ENCODE measurements around the gene BRD4.

DNA sequence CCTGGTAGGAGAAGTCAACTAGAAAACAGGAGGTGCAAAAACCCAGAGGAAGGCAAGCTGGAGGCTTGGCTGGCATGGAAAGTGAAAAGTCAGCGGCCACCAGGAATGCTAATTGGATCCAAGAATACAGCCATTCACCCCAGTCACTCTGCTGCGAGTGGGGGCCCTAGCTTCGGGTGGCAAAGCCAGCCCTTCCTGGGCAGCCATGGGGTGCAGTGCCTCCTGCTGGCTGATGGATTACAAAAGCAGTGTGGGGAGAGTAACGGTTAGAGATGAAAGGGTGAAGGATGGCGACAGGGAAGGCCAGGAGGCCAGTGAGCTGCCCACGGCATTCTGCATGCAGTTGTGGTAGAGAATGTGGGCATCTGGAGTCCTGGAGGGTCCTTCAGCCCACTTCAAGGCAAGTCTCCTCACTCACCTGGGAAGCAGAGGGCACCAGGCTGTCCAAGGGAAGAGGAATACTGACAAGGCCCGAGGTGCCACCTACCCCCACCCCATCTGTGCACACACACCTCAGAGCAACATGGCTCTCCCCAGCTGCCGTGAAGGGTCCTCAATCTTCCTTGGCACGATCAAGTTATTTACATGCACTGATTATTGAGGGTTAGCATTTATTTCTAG, 79.8 kb downstream of the BRD4 start:
- TF ChIP-seq, protein P1, sequence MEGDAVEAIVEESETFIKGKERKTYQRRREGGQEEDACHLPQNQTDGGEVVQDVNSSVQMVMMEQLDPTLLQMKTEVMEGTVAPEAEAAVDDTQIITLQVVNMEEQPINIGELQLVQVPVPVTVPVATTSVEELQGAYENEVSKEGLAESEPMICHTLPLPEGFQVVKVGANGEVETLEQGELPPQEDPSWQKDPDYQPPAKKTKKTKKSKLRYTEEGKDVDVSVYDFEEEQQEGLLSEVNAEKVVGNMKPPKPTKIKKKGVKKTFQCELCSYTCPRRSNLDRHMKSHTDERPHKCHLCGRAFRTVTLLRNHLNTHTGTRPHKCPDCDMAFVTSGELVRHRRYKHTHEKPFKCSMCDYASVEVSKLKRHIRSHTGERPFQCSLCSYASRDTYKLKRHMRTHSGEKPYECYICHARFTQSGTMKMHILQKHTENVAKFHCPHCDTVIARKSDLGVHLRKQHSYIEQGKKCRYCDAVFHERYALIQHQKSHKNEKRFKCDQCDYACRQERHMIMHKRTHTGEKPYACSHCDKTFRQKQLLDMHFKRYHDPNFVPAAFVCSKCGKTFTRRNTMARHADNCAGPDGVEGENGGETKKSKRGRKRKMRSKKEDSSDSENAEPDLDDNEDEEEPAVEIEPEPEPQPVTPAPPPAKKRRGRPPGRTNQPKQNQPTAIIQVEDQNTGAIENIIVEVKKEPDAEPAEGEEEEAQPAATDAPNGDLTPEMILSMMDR (IDR thresholded peaks at IDR 0.05; ENCODE audit: borderline replicate concordance, extremely low read depth, low read length, poor library complexity, severe bottlenecking) = peak; percentile 59
- TF ChIP-seq EZH2 (IDR thresholded peaks at IDR 0.05; ENCODE audit: borderline replicate concordance, low read depth, low read length, severe bottlenecking) = no peak

Data from DND-41 (cell line).